Neuronal stem cell (in vitro differentiated cells): ENCODE measurements around the gene TMF1.
A peak's percentile ranks its signal among the peaks of the same experiment; 100 is the strongest.

ENCODE experiments used
- DNase-seq: peaks from one replicate; pipeline ENCODE4 v3.0.0-alpha.2; 2013; ENCODE audit warnings: low spot score
- H2AFZ ChIP-seq: one replicate; pipeline ENCODE4 v1.6.1; 2013; ENCODE audit warnings: mild to moderate bottlenecking, low read length, inconsistent platforms
- H2AK5ac ChIP-seq: 2 replicates; pipeline ENCODE4 v1.6.1; 2013; ENCODE audit warnings: low read depth, mild to moderate bottlenecking, inconsistent platforms, low read length, moderate library complexity, mixed read lengths
- H2BK120ac ChIP-seq: 2 replicates; pipeline ENCODE4 v1.6.1; 2013; ENCODE audit warnings: low read depth, mild to moderate bottlenecking, inconsistent platforms, low read length, moderate library complexity, mixed read lengths
- H2BK12ac ChIP-seq: one replicate; pipeline ENCODE4 v1.6.1; 2013; ENCODE audit warnings: low read length, inconsistent platforms
- H2BK15ac ChIP-seq: 2 replicates; pipeline ENCODE4 v1.6.1; 2013; ENCODE audit warnings: mild to moderate bottlenecking, low read length, inconsistent platforms, mixed read lengths
- H2BK5ac ChIP-seq: one replicate; pipeline ENCODE4 v1.6.1; 2013; ENCODE audit warnings: inconsistent platforms, mild to moderate bottlenecking, low read length, moderate library complexity
- H3K14ac ChIP-seq: one replicate; pipeline ENCODE4 v1.6.1; 2013; ENCODE audit warnings: low read length, inconsistent platforms
- H3K18ac ChIP-seq: 2 replicates; pipeline ENCODE4 v1.6.1; 2013; ENCODE audit warnings: low read length, inconsistent platforms
- H3K23ac ChIP-seq: 2 replicates; pipeline ENCODE4 v1.6.1; 2013; ENCODE audit warnings: low read depth, mild to moderate bottlenecking, mixed read lengths, low read length, inconsistent platforms; ENCODE audit not compliant: poor library complexity
- H3K27ac ChIP-seq: replicated peaks from 3 replicates; pipeline ENCODE4 v1.5.1; 2013; ENCODE audit warnings: low read length, inconsistent platforms
- H3K27me3 ChIP-seq, 3 experiments: 2 replicates each; pipeline ENCODE4 v1.6.1; 2013; ENCODE audit warnings: low read length in 3 of 3, mild to moderate bottlenecking in 2 of 3, inconsistent platforms in 1 of 3, low read depth in 1 of 3, mixed read lengths in 1 of 3, moderate library complexity in 1 of 3; ENCODE audit not compliant: control insufficient read depth in 3 of 3, insufficient read depth in 3 of 3
- H3K36me3 ChIP-seq, 2 donors: replicated peaks in 1 of 2; 2 replicates each; pipeline ENCODE4 v1.6.1; 2013; ENCODE audit warnings: low read length in 2 of 2; ENCODE audit not compliant: control insufficient read depth in 2 of 2, insufficient read depth in 2 of 2
- H3K4ac ChIP-seq: 2 replicates; pipeline ENCODE4 v1.6.1; 2013; ENCODE audit warnings: inconsistent platforms, mild to moderate bottlenecking, low read length, moderate library complexity
- H3K4me1 ChIP-seq, 2 donors: 1 replicate in 1 of 2; 2 replicates in 1 of 2; pipeline ENCODE4 v1.6.1; 2013; ENCODE audit warnings: low read length in 2 of 2, low read depth in 1 of 2; ENCODE audit not compliant: control insufficient read depth in 2 of 2, insufficient read depth in 1 of 2
- H3K4me2 ChIP-seq: one replicate; pipeline ENCODE4 v1.6.1; 2013; ENCODE audit warnings: mild to moderate bottlenecking, low read length, inconsistent platforms; ENCODE audit not compliant: insufficient read depth, poor library complexity, severe bottlenecking
- H3K4me3 ChIP-seq, 2 donors: 2 replicates each; pipeline ENCODE4 v1.5.1; 2013; ENCODE audit warnings: low read length in 2 of 2, mild to moderate bottlenecking in 2 of 2, inconsistent platforms in 1 of 2, moderate library complexity in 1 of 2
- H3K79me1 ChIP-seq: one replicate; pipeline ENCODE4 v1.6.1; 2013; ENCODE audit warnings: low read depth, mild to moderate bottlenecking, inconsistent platforms, low read length, moderate library complexity
- H3K9ac ChIP-seq: one replicate; pipeline ENCODE4 v1.6.1; 2013; ENCODE audit warnings: mild to moderate bottlenecking, low read depth, low read length, inconsistent platforms; ENCODE audit not compliant: poor library complexity
- H3K9me3 ChIP-seq, 2 donors: replicated peaks in 1 of 2; 2 replicates each; pipeline versions ENCODE3 to v1.6.1; 2013; ENCODE audit warnings: low read length in 2 of 2, mild to moderate bottlenecking in 2 of 2, inconsistent platforms in 1 of 2, low read depth in 1 of 2, mixed read lengths in 1 of 2, moderate library complexity in 1 of 2; ENCODE audit not compliant: control insufficient read depth in 2 of 2, insufficient read depth in 1 of 2
- H4K8ac ChIP-seq: one replicate; pipeline ENCODE4 v1.6.1; 2013; ENCODE audit warnings: low read depth, mild to moderate bottlenecking, inconsistent platforms, low read length, moderate library complexity
- H4K91ac ChIP-seq: one replicate; pipeline ENCODE4 v1.6.1; 2013; ENCODE audit warnings: low read length, low read depth, mild to moderate bottlenecking, inconsistent platforms; ENCODE audit not compliant: poor library complexity
- WGBS, 2 donors: extraction: QIAGEN DNeasy Blood & Tissue Kit; methylation state at CpG; one replicate each; pipeline ENCODE4 v1.1.7; 2013; ENCODE audit warnings: missing lambda C conversion rate in 2 of 2, mixed read lengths in 1 of 2; ENCODE audit not compliant: insufficient read length in 2 of 2, insufficient replicate concordance in 1 of 2; ENCODE audit errors: extremely low coverage in 2 of 2; 5-methylcytosine and 5-hydroxymethylcytosine counted together

Gene TMF1

DNA sequence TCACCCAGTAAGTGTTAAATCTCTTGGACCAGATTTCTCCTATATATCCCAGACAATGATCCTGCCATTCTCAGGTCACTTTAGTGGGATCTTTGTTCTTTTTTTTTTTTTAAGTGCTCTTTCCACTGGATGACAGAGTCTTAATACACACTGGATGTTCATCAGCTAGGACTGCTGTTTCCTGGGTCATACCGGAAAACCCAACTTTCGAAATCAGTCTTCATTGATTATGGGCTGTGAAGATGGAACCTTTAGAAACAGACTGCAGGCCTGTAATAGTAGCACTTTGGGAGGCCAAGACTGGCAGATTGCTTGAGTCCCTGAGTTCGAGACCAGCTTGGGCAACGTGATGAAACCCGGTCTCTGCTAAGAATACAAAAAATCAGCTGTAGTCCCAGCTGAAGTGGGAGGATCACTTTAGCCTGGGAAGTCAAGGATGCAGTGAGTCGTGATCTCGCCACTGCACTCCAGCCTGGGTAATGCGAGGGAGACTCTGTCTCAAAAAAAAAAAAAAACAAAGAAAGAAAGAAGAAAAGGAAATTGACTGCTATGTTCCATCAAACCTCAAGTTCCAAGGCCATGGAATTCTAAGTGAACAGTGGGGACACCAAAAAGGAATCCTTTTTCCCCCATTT, 40.9 kb downstream of the TMF1 start:
- H3K4me1 ChIP-seq: peaks cover 8 to 11% of the 10 kb centered on the region in 2 donors
- no peak overlapping the region for H4K91ac ChIP-seq
- H2BK12ac ChIP-seq: no peak overlapping the region
- no peak for DNase-seq
- no peak overlapping the region for H3K18ac ChIP-seq
- no CpG with 5 or more reads among the region's 8 CpGs for WGBS, 2 donors
- H3K79me1 ChIP-seq: no peaks in the 10 kb centered on the region
- H2AK5ac ChIP-seq: no peak overlapping the region
- H4K8ac ChIP-seq: no peak overlapping the region
- no peak overlapping the region for H3K27ac ChIP-seq
- H3K14ac ChIP-seq: no peak overlapping the region
- peaks cover 0 to 20% (median 0%) of the 10 kb centered on the region in 3 experiments for H3K27me3 ChIP-seq
- H3K4me3 ChIP-seq: no peak overlapping the region
- H3K9me3 ChIP-seq: no peaks in the 10 kb centered on the region
- no peak overlapping the region for H2BK15ac ChIP-seq
- H2BK120ac ChIP-seq: no peak overlapping the region
- no peak overlapping the region for H2BK5ac ChIP-seq
- no peak overlapping the region for H3K4me2 ChIP-seq
- no peak overlapping the region for H3K4ac ChIP-seq
- no peak overlapping the region for H3K9ac ChIP-seq
- H3K23ac ChIP-seq: no peak overlapping the region
- H2AFZ ChIP-seq: no peak overlapping the region
- H3K36me3 ChIP-seq: no peaks in the 10 kb centered on the region

DNA sequence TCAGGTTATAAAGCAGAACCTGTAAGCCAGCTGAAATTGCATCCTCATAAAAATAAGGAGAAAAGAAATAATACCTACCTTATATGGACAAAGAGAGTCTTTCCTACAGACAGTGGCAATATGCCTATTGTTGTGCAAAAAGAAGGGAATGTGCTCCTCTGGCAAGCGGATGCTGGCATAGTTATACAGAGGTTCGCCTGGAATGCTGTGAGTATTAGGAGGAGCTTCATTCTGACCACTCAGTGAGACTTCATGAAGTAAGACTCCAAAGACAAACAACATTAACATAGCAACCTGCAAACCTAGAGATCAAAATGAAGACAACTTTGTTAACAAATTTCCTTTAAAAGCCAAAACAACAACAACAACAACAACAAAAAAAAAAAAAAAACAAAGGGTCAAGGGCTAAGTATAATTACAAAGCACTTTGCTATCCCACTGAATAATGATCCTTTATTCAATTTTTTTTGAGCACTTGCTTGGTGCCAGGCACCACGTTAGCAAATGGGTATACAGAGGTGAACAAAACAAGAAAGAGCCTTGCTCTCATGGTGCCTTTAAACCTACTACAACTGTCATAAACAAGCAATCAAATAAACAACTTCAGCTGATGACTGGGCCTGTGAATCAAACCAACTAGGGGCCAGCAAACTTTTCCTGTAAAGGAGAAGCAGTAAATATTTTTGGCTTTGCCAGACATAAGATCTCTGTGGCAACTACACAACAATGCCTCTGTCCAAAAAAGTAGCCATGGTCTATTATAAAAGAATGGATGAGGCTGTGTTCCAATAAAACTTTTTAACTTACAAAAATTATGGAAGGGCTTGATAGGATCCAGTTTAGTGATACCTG, 42.3 kb downstream of the TMF1 start:
- Histone ChIP-seq H3K9me3 (no peaks in the 10 kb centered on the region), H2BK12ac (no peak overlapping the region), H2AFZ (no peak overlapping the region), H4K8ac (no peak overlapping the region), H2BK15ac (no peak overlapping the region), H3K79me1 (no peaks in the 10 kb centered on the region), H3K4ac (no peak overlapping the region), H3K23ac (no peak overlapping the region), H3K27me3 (peaks cover 0 to 20% (median 0%) of the 10 kb centered on the region in 3 experiments), H3K4me1 (peaks cover 8 to 11% of the 10 kb centered on the region in 2 donors), H2BK5ac (no peak overlapping the region), H2AK5ac (no peak overlapping the region), H3K9ac (no peak overlapping the region), H3K36me3 (no peaks in the 10 kb centered on the region), H3K4me2 (no peak overlapping the region), H3K18ac (no peak overlapping the region), H3K14ac (no peak overlapping the region), H4K91ac (no peak overlapping the region), H3K4me3 (no peak overlapping the region), H3K27ac (no peak overlapping the region), H2BK120ac (no peak overlapping the region)
- WGBS, 2 donors: no CpG with 5 or more reads among the region's 3 CpGs
- DNase-seq: no peak

DNA sequence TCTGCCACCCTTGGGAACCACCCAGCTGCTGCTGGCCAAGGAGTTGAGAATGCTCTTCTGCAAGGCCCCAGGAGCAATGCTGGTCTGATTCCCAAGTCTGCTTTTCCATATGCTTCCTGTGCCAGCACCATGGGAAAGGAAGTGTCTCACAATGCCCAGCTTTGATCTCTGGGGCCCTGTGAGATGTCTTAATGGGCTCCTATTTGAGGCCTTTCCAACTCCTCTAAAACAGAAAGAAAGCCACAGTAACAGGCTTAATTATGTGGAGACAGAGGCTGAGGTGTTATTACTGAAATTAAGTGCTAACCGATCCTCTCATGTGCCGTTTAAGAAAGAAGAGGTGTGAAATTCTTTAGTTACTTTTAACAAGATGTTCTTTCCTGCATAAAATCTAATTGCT, 43.2 kb downstream of the TMF1 start:
- Histone ChIP-seq H2AK5ac (no peak overlapping the region), H3K4ac (no peak overlapping the region), H4K91ac (no peak overlapping the region), H3K18ac (peak overlapping the region; percentile 76), H3K27me3 (peaks cover 0 to 16% (median 0%) of the 10 kb centered on the region in 3 experiments), H3K4me3 (no peak overlapping the region), H3K4me2 (no peak overlapping the region), H3K4me1 (peaks cover 7 to 11% of the 10 kb centered on the region in 2 donors), H3K27ac (no peak overlapping the region), H2BK12ac (no peak overlapping the region), H3K9ac (no peak overlapping the region), H3K36me3 (no peaks in the 10 kb centered on the region), H3K23ac (no peak overlapping the region), H3K9me3 (no peaks in the 10 kb centered on the region), H2AFZ (peak overlapping the region; percentile 17), H4K8ac (no peak overlapping the region), H2BK5ac (no peak overlapping the region), H3K79me1 (no peaks in the 10 kb centered on the region), H2BK120ac (no peak overlapping the region), H2BK15ac (no peak overlapping the region), H3K14ac (no peak overlapping the region)
- no peak for DNase-seq
- WGBS, 2 donors: no CpG with 5 or more reads among the region's 2 CpGs

DNA sequence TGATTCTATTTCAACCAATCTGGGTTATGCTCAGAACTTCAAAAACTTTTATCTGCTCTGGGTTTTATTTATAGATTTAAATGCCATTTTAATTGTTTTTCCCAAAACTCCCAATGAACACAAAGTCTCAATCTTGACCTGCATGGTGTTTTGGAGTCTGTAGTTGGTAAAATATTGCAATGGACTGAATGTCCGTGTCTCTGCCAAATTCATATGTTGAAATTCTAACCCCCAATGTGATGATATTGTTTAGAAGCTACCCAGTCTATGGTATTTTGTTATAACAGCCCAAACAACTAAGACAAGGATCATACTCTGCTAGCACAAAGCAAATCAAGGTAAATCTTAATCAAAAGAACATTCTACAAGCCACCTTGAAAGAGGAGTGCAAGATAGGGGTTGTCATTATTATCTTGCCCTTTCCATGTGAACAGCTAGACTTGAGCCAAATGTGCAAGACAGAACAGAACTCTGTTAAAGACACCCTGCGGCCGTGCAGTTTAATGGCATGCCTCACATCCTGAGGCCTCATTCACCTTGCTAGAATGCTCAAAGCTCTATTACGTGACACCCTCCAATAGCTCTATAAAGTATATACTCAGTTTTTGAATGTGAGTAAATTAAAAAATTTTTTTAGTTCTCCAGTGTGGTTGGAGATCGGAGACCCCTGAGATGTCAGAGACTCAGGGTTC, 46.2 kb downstream of the TMF1 start:
- Histone ChIP-seq H3K23ac (no peak overlapping the region), H3K4me3 (no peak overlapping the region), H3K14ac (no peak overlapping the region), H2AFZ (no peak overlapping the region), H2BK120ac (no peak overlapping the region), H3K27ac (no peak overlapping the region), H4K91ac (no peak overlapping the region), H3K4ac (no peak overlapping the region), H3K9ac (no peak overlapping the region), H3K79me1 (no peaks in the 10 kb centered on the region), H4K8ac (no peak overlapping the region), H2BK12ac (no peak overlapping the region), H3K27me3 (no peaks in the 10 kb centered on the region), H3K4me2 (no peak overlapping the region), H2BK5ac (no peak overlapping the region), H3K18ac (no peak overlapping the region), H3K36me3 (no peaks in the 10 kb centered on the region), H3K9me3 (no peaks in the 10 kb centered on the region), H3K4me1 (peaks cover 4 to 11% of the 10 kb centered on the region in 2 donors), H2AK5ac (no peak overlapping the region), H2BK15ac (no peak overlapping the region)
- DNase-seq: no peak
- no CpG with 5 or more reads among the region's 5 CpGs for WGBS, 2 donors
